ENCODE data around the gene ITFG1. TPM values are rescaled to one million over a fixed set of nuclear protein-coding genes. Genes with fewer than 3 reads are reported as not detected.

Gene ITFG1
- total and polyA plus RNA-seq, 2 of the 13 experiments (the other 11 are each of a cell fraction or from before 2014, with no cell fraction given), result 74.5 to 150 TPM

DNA sequence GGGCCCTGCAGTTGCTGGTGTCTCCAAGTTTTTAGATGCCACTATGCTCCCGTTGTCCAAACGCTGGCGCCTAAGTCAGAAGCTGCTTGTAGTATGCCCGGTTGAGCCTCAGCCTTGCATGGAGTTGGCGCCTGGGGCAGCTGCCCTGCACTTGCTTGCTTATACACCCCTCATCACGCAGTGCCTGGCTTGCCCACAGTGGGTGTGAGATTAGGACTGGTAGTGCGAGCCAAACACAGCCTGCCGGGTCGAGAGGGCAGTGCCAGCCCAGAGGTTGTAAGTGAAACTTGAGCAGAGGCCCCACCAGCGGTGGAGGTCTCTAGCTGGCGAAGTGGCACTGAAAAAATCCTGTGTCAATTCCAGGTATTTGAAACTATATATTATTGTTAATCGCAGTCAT is 90.3 kb downstream of the ITFG1 start (continued):
- TF ChIP-seq, protein P1, sequence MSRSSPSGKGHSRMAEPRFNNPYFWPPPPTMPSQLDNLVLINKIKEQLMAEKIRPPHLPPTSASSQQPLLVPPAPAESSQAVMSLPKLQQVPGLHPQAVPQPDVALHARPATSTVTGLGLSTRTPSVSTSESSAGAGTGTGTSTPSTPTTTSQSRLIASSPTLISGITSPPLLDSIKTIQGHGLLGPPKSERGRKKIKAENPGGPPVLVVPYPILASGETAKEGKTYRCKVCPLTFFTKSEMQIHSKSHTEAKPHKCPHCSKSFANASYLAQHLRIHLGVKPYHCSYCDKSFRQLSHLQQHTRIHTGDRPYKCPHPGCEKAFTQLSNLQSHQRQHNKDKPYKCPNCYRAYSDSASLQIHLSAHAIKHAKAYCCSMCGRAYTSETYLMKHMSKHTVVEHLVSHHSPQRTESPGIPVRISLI (CRISPR knock-in tag; IDR thresholded peaks at IDR 0.05; ENCODE audit: borderline replicate concordance), result no peak
- TF ChIP-seq ZNF10 (CRISPR knock-in tag; IDR thresholded peaks at IDR 0.05; ENCODE audit: borderline replicate concordance, low read depth) (no peak), ZMAT3 (CRISPR knock-in tag; conservative IDR thresholded peaks at IDR 0.05) (no peak), ZNF256 (CRISPR knock-in tag; conservative IDR thresholded peaks at IDR 0.05) (no peak), MBNL3 (CRISPR knock-in tag; conservative IDR thresholded peaks at IDR 0.05) (no peak)

DNA sequence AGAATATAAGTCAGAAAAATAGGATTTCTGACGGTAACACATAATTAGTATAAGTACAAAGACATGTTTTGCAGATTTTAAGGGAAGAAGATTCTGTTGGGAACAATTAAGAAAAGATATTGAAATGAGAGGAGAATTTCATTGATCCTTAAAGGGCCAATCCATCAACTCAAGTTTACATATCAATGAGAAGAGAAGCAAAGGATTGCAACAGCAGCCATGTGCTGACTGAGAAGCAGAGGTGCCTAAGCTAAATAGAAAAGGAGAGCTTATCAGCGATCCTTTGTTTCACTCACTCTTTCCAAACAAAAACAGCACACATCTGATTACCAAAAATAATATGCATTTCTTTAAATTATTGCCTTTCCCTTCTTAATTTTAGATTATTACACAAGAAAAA is 94.6 kb downstream of the ITFG1 start:
- no TSS peak for BruUV-seq (replicated peaks)
- FAIRE-seq (no peak), ATAC-seq (no peak), DNase-seq (ENCODE audit: low spot score) (no peak)
- POLR2A ChIA-PET, result no interaction called here
- Histone ChIP-seq H4K20me1 (ENCODE audit: insufficient read depth, low read length) (no peaks in the 10 kb centered on the region), H3K36me3 (replicated peaks in 1 of 2; ENCODE audit: control insufficient read depth in 1 of 2, insufficient read depth in 2 of 2, low read length in 2 of 2) (peaks cover 0 to 9% of the 10 kb centered on the region in 2 experiments; a peak in 3 of 5 replicates), H3K27ac (ENCODE audit: extremely low read length, insufficient read depth, low read length) (no peak overlapping the region), H3K9me3 (ENCODE audit: low read length) (no peaks in the 10 kb centered on the region), H3K4me1 (ENCODE audit: insufficient read depth, low read length) (no peaks in the 10 kb centered on the region), H3K4me3 (replicated peaks in 1 of 3; ENCODE audit: insufficient read depth in 1 of 3, low read depth in 2 of 3, low read length in 3 of 3) (no peak overlapping the region), H3K4me2 (ENCODE audit: low read depth, low read length) (no peak overlapping the region), H2AFZ (ENCODE audit: low read length) (no peak overlapping the region), H3K79me2 (ENCODE audit: insufficient read depth, low read length) (no peaks in the 10 kb centered on the region), H3K27me3 (ENCODE audit: control insufficient read depth in 1 of 2, insufficient read depth in 2 of 2, low read length in 2 of 2) (no peaks in the 10 kb centered on the region), H3K9ac (ENCODE audit: insufficient read depth, low read depth, low read length) (no peak overlapping the region)
- in situ Hi-C loops (cut with HindIII; ENCODE audit: extremely low pct_ligation_motif_present, low pct_unique_long_range_greater_than_20kb) (no loop called here), intact Hi-C loops (cut with micrococcal nuclease; ENCODE audit: unreplicated experiment) (no loop called here)
- CTCF ChIA-PET (ENCODE audit: low intra/inter-chr PET ratio, low total read pairs), result no interaction called here
- WGBS (ENCODE audit: low lambda C conversion rate), result 94% methylated on average over 2 of the region's 2 CpGs
- TF ChIP-seq ZNF546 (CRISPR knock-in tag; conservative IDR thresholded peaks at IDR 0.05), result no peak
- TF ChIP-seq ATF1 (CRISPR knock-in tag; IDR thresholded peaks at IDR 0.05), result no peak
- TF ChIP-seq BRD4 (CRISPR knock-in tag; IDR thresholded peaks at IDR 0.05), result no peak
- no peak for TF ChIP-seq ZNF788 (CRISPR knock-in tag; IDR thresholded peaks at IDR 0.05; ENCODE audit: borderline replicate concordance)
- no peak for TF ChIP-seq FOXJ3 (CRISPR knock-in tag; IDR thresholded peaks at IDR 0.05; ENCODE audit: borderline replicate concordance)
- TF ChIP-seq TCF12 (IDR thresholded peaks at IDR 0.05), result no peak
- TF ChIP-seq TCF12 (CRISPR knock-in tag; IDR thresholded peaks at IDR 0.05), result no peak
- TF ChIP-seq ZMYM4 (CRISPR knock-in tag; IDR thresholded peaks at IDR 0.05), result no peak
- TF ChIP-seq NFIB (CRISPR knock-in tag; IDR thresholded peaks at IDR 0.05; ENCODE audit: borderline replicate concordance), result no peak
- TF ChIP-seq, protein P2, sequence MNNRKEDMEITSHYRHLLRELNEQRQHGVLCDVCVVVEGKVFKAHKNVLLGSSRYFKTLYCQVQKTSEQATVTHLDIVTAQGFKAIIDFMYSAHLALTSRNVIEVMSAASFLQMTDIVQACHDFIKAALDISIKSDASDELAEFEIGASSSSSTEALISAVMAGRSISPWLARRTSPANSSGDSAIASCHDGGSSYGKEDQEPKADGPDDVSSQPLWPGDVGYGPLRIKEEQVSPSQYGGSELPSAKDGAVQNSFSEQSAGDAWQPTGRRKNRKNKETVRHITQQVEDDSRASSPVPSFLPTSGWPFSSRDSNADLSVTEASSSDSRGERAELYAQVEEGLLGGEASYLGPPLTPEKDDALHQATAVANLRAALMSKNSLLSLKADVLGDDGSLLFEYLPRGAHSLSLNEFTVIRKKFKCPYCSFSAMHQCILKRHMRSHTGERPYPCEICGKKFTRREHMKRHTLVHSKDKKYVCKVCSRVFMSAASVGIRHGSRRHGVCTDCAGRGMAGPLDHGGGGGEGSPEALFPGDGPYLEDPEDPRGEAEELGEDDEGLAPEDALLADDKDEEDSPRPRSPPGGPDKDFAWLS (CRISPR knock-in tag; IDR thresholded peaks at IDR 0.05; ENCODE audit: borderline replicate concordance), result no peak
- no peak for TF ChIP-seq ZBTB38 (CRISPR knock-in tag; IDR thresholded peaks at IDR 0.05)
- TF ChIP-seq, protein P3, sequence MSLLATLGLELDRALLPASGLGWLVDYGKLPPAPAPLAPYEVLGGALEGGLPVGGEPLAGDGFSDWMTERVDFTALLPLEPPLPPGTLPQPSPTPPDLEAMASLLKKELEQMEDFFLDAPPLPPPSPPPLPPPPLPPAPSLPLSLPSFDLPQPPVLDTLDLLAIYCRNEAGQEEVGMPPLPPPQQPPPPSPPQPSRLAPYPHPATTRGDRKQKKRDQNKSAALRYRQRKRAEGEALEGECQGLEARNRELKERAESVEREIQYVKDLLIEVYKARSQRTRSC (CRISPR knock-in tag; IDR thresholded peaks at IDR 0.05; ENCODE audit: low read depth), result no peak
- no peak for TF ChIP-seq ZNF33B (CRISPR knock-in tag; IDR thresholded peaks at IDR 0.05)
- no peak for TF ChIP-seq KAT8 (CRISPR knock-in tag; IDR thresholded peaks at IDR 0.05)
- TF ChIP-seq, protein P4, sequence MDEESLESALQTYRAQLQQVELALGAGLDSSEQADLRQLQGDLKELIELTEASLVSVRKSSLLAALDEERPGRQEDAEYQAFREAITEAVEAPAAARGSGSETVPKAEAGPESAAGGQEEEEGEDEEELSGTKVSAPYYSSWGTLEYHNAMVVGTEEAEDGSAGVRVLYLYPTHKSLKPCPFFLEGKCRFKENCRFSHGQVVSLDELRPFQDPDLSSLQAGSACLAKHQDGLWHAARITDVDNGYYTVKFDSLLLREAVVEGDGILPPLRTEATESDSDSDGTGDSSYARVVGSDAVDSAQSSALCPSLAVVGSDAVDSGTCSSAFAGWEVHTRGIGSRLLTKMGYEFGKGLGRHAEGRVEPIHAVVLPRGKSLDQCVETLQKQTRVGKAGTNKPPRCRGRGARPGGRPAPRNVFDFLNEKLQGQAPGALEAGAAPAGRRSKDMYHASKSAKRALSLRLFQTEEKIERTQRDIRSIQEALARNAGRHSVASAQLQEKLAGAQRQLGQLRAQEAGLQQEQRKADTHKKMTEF (CRISPR knock-in tag; IDR thresholded peaks at IDR 0.05), result no peak
- TF ChIP-seq MBD4 (IDR thresholded peaks at IDR 0.05; ENCODE audit: borderline replicate concordance, low read length), result no peak
- TF ChIP-seq ARNTL (CRISPR knock-in tag; IDR thresholded peaks at IDR 0.05), result no peak

Measured in HepG2 (cell line).